Left colon (tissue), 2 donors: ENCODE measurements around the gene CDH15. TPM values are rescaled to one million over a fixed set of nuclear protein-coding genes. Genes with fewer than 3 reads are reported as not detected.
"Not testable (repeated sequence)": the region's sequence is repeated elsewhere in the genome, so short reads cannot be mapped to it uniquely, and the experiment has no call there.

Source experiments
- ATAC-seq: fragments of 200-7000 bp; cut with Tn5 transposase; one replicate; pipeline ENCODE4 v1.9.1; 2020; ENCODE audit warnings: mild to moderate bottlenecking, moderate library complexity
- DNase-seq, 2 donors: peaks; one replicate each; pipeline ENCODE4 v3.0.0-alpha.2; 2020
- intact Hi-C, 2 donors: fragments of 100-400 bp; cut with DNase I in 1 of 2; cut with micrococcal nuclease in 1 of 2; formaldehyde crosslinking; loops; one replicate each; pipeline versions ENCODE4 v1.11.2 to v1.14.0; 2022; cut with DNase I, micrococcal nuclease
- total RNA-seq, 2 donors: library from RNA; stranded (reverse); fragmentation: NEBNext Ultra II Directional; extraction: Animal tissue kit (Norgen Biotek cat#: 25700); gene quantifications; one replicate each; pipeline ENCODE4 v1.2.1, GENCODE V29; 2021
- donor health status: DM: no; HTN: no; CAD: no.
- donor health status: DM: yes; HTN: yes; CAD: no.

The CDH15 gene
- total RNA-seq, 2 donors from 2014 or later = not detected

DNA sequence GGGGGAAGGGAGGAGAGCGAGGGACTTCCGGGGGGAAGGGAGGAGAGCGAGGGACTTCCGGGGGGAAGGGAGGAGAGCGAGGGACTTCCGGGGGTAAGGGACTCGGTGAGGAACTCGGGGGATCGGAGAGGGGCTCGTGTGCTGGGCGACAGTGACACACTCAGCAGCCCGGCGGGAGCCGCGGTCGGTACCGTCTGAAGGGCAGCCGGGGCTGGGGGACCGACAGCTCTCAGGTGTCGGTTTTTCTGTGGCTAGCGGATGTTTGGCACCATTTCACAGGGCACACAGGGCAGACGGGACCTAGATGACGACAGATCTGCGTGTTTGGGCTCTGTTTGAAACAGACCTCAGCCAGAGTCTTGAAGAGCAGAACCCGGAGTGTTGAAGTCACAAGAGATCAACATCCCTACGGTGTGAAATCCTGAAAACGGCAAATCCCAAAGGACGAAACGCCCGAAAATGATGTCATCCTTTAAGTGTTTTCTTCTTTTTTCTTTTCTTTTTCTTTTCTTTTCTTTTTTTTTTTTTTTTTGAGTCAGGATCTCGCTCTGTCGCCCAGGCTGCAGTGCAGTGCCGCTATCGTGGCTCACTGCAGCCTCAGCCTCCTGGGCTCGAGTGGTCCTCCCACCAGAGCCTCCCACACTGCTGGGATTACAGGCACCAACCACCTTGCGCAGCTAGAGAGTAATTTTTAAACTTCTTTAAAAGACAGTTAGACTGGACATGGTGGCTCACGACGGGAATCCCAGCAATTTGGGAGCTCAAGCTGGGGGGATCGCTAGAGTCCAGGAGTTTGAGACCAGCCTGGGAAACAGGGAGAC is 69.8 kb downstream of the CDH15 start:
- intact Hi-C loops = no loop called here
- peak; percentile 74 to 77 for DNase-seq
- peak; percentile 67 for ATAC-seq

DNA sequence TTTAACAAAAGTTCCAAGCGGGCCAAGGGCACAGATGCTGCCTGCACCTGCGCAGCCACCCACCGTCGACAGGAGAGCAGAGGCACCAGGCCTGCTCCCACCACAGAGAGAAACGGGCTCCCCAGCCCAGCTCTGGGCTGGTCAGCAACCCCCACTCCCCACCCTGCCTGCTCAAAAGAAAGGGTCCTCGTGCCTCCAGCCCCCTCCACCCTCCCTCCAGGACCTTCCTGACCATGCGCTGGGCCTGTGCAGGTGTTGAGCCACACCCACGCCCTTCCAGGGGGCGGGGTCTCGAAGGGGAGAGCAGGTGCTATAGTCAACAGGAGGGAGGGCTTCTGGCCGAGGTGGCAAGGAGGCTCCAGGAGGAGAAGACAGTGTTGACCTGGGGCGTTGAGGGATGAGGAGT is 71.2 kb downstream of the CDH15 start:
- DNase-seq (peak in 1 of 2 donors; percentile 39), ATAC-seq (no peak)
- intact Hi-C loops = no loop called here

DNA sequence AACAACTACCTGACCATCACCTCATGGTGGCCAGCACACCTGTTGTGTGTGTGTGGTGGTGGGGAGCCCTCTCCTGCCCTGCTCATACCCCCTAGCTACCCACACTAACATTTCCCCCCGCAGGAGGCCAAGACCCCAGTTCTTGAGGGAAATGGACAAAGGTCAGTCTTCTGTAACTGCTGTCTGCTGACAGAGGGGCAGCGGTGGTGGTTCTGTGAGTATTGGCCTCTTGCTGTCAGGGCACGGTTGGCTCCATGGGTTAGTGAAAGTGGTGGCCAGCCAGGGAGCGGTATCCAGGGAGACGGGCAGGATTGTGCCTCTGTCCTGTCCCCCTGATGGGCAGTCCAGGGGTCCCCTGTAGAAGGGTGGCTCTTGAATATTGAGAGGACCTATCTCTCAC is 72.1 kb downstream of the CDH15 start:
- ATAC-seq (no peak), DNase-seq (no peak)
- intact Hi-C loops = no loop called here

DNA sequence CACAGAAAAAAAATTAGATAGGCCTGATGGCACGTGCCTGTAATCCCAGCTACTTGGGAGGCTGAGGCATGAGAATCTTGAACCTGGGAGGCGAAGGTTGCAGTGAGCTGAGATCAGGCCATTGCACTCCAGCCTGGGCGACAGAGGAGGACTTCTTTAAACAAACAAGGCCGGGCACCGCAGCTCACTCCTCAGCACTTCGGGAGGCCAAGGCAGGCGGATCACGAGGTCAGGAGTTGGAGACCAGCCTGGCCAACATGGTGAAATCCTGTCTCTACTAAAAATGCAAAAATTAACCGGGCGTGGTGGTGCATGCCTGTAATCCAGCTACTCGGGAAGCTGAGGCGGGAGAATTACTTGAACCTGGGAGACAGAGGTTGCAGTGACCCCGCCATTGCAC is 72.7 kb downstream of the CDH15 start:
- intact Hi-C loops, DNase-seq, ATAC-seq: not testable (repeated sequence)

DNA sequence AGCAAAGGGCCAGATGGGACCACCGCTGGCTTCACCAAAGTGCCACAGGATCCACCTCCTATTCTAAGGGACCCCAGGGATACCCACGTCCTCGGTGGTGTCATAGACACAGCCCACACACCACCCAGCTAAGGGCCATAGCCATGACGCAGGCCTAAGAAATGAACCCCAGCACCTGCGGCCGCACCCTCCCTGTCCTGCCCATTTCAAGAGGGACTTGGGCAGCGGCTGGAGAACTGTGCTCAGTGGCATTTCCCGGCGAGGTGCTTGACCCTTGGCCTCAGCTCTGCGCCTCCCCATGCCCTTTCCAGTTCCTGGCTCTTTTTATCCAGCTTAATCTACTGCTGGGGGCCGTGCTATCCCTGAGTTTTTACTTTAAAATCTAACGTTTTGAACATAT is 73.2 kb downstream of the CDH15 start:
- intact Hi-C loops = no loop called here
- DNase-seq (no peak), ATAC-seq (no peak)

Other genes with a start within 250 kb of the CDH15 start
- 10 to 100 TPM; 10.5 to 15.7 TPM for gene CBFA2T3, start 194.5 kb upstream of the CDH15 start, total RNA-seq
- 10 to 100 TPM; 55.6 to 62.9 TPM for gene ACSF3, start 77.9 kb upstream of the CDH15 start, total RNA-seq
- gene SLC22A31, start 28.8 kb downstream of the CDH15 start, total RNA-seq = under 1 TPM; 0.34 to 0.59 TPM
- gene ZNF778, start 46.0 kb downstream of the CDH15 start, total RNA-seq = 1 to 10 TPM; 4.4 to 7.0 TPM